Measurements from ENCODE around the gene CCDC60. TPM values are rescaled to one million over a fixed set of nuclear protein-coding genes. Genes with fewer than 3 reads are reported as not detected.

CCDC60 gene
- total and polyA plus RNA-seq, 12 donors: not detected

DNA sequence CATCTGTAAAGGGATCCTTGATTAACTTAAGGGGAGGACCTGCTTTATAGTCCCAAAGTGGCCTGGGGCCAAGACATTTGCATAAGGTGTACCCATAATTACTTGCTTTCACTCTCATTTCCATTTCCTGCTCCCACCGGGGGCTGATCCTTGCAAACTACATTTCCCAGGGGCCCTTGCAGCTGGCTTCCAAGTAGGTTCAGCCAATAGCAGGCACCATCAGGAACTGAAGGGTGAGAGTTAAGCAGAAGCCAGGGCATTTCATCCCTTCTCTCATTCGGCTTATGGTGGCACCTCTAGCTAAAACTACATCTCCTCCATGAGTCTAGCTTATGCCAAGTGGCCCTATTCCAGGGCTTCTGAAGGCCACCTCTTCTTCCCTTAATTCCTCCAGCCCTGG lies 88.8 kb downstream of the CCDC60 start:
- DNase-seq: no peak
- TF ChIP-seq POLR2A (IDR thresholded peaks at IDR 0.05) (no peak), CTCF (IDR thresholded peaks at IDR 0.05) (no peak)
- no peak overlapping the region for H3K27ac ChIP-seq
- H3K9me3 ChIP-seq (replicated peaks in 1 of 3): no peaks in the 10 kb centered on the region
- no peaks in the 10 kb centered on the region for H3K4me1 ChIP-seq (replicated peaks in 1 of 2)
- 13 to 25% (median 17%) methylated on average over 2 of the region's 2 CpGs for WGBS, 4 donors
- intact Hi-C loops (cut with DNase I): no loop called here
- no peaks in the 10 kb centered on the region for H3K36me3 ChIP-seq (replicated peaks in 1 of 2)
- no peak overlapping the region for H3K4me3 ChIP-seq
- peaks cover 11% of the 10 kb centered on the region for H3K27me3 ChIP-seq

- intact Hi-C loops (cut with DNase I): no loop called here
- Histone ChIP-seq H3K9me3 (replicated peaks in 1 of 3) (no peaks in the 10 kb centered on the region), H3K27me3 (peaks cover 11% of the 10 kb centered on the region), H3K27ac (no peak overlapping the region), H3K4me1 (replicated peaks in 1 of 2) (no peaks in the 10 kb centered on the region), H3K36me3 (replicated peaks in 1 of 2) (no peaks in the 10 kb centered on the region), H3K4me3 (no peak overlapping the region)
- DNase-seq: no peak
- TF ChIP-seq CTCF (IDR thresholded peaks at IDR 0.05): no peak
- no peak for TF ChIP-seq POLR2A (IDR thresholded peaks at IDR 0.05)
- WGBS, 4 donors: 40 to 76% (median 61%) methylated on average over 3 of the region's 3 CpGs
Measured at GRCh38 chr12:119425623-119426022, 91.1 kb downstream of the CCDC60 start.

- no peaks in the 10 kb centered on the region for H3K27me3 ChIP-seq
- H3K36me3 ChIP-seq (replicated peaks in 1 of 2): no peaks in the 10 kb centered on the region
- H3K4me3 ChIP-seq: no peak overlapping the region
- no peaks in the 10 kb centered on the region for H3K4me1 ChIP-seq (replicated peaks in 1 of 2)
- no peak overlapping the region for H3K27ac ChIP-seq
- DNase-seq: no peak
- no peak for TF ChIP-seq CTCF (IDR thresholded peaks at IDR 0.05)
- TF ChIP-seq POLR2A (IDR thresholded peaks at IDR 0.05): no peak
- H3K9me3 ChIP-seq (replicated peaks in 1 of 3): no peaks in the 10 kb centered on the region
- WGBS, 4 donors: 77 to 89% (median 83%) methylated on average over 5 of the region's 5 CpGs
- intact Hi-C loops (cut with DNase I): no loop called here
Measured at GRCh38 chr12:119431151-119431550, 96.6 kb downstream of the CCDC60 start.

GRCh38 chr12:119432949-119433348 lies 98.4 kb downstream of the CCDC60 start:
- intact Hi-C loops (cut with DNase I): no loop called here
- no peak for DNase-seq
- Histone ChIP-seq H3K9me3 (replicated peaks in 1 of 3) (no peaks in the 10 kb centered on the region), H3K36me3 (replicated peaks in 1 of 2) (no peaks in the 10 kb centered on the region), H3K4me3 (no peak overlapping the region), H3K4me1 (replicated peaks in 1 of 2) (no peaks in the 10 kb centered on the region), H3K27ac (no peak overlapping the region), H3K27me3 (no peaks in the 10 kb centered on the region)
- 58 to 74% (median 71%) methylated on average over 9 of the region's 9 CpGs for WGBS, 4 donors
- TF ChIP-seq POLR2A (IDR thresholded peaks at IDR 0.05) (no peak), CTCF (IDR thresholded peaks at IDR 0.05) (no peak)

Data from adrenal gland (tissue), 12 donors.